Stomach (tissue), 9 donors: ENCODE measurements around the gene TOX3. TPM values are rescaled to one million over a fixed set of nuclear protein-coding genes. Genes with fewer than 3 reads are reported as not detected.

ENCODE experiments used
- DNase-seq, 2 donors: peaks; one replicate each; pipeline versions ENCODE4 v3.0.0 to v3.0.0-alpha.2; 2013 to 2019
- H3K27ac ChIP-seq, 5 donors: fragments of 200-600 bp in 4 of 5; sonication (generic) in 4 of 5; one replicate each; pipeline ENCODE4 v1.5.1; 2013 to 2019; ENCODE audit warnings: mild to moderate bottlenecking in 1 of 5, moderate library complexity in 1 of 5
- H3K27me3 ChIP-seq, 3 donors: fragments of 200-600 bp; sonication (generic); one replicate each; pipeline ENCODE4 v1.5.1; 2017 to 2019; ENCODE audit warnings: mixed run types in 1 of 3
- H3K36me3 ChIP-seq, 4 donors: fragments of 200-600 bp; sonication (generic); 1 replicate in 3 of 4; 2 replicates in 1 of 4; pipeline ENCODE4 v1.5.1; 2016 to 2019
- H3K4me1 ChIP-seq, 4 donors: fragments of 200-600 bp; sonication (generic); one replicate each; pipeline ENCODE4 v1.5.1; 2016 to 2019
- H3K4me3 ChIP-seq, 4 donors: fragments of 200-600 bp; sonication (generic) in 3 of 4; one replicate each; pipeline ENCODE4 v1.5.1; 2016 to 2019; ENCODE audit warnings: mild to moderate bottlenecking in 1 of 4
- H3K9me3 ChIP-seq, 4 donors: fragments of 200-600 bp; sonication (generic); one replicate each; pipeline ENCODE4 v1.5.1; 2016 to 2019
- EP300 ChIP-seq: sonication (generic); formaldehyde crosslinking; IDR thresholded peaks from one replicate; pipeline ENCODE4 v1.6.1; 2017; ENCODE audit warnings: antibody characterized with exemption
- POLR2A ChIP-seq, 4 donors: fragments of 450-650 bp; IDR thresholded peaks; one replicate each; pipeline ENCODE4 v1.6.1; 2016; ENCODE audit warnings: antibody characterized with exemption in 4 of 4, control low read depth in 2 of 4, mild to moderate bottlenecking in 1 of 4, moderate library complexity in 1 of 4
- POLR2AphosphoS5 ChIP-seq, 3 donors: sonication (generic); formaldehyde crosslinking; IDR thresholded peaks; one replicate each; pipeline ENCODE4 v1.6.1; 2016; ENCODE audit warnings: antibody characterized with exemption in 3 of 3
- WGBS, 5 donors: extraction: QIAGEN DNeasy Blood & Tissue Kit in 3 of 5; methylation state at CpG; one replicate each; pipeline versions ENCODE4 v1.1.5 to v1.1.7; 2013 to 2018; 5-methylcytosine and 5-hydroxymethylcytosine counted together
- intact Hi-C: fragments of 100-400 bp; cut with DNase I; formaldehyde crosslinking; loops from one replicate; pipeline ENCODE4 v1.15.1; 2023; ENCODE audit warnings: low total_unique reads
- polyA plus RNA-seq, 3 donors: library from polyadenylated mRNA; stranded (reverse); fragments of 200-250 nt; gene quantifications; one replicate each; pipeline ENCODE4 v1.2.3, GENCODE V29; 2013
- total RNA-seq, 5 donors: library from RNA; depleted of rRNA; stranded (reverse); fragments of >200 nt; gene quantifications; one replicate each; pipeline versions ENCODE4 v1.1.0 to v1.2.3, GENCODE V29; 2014 to 2016
- TF ChIP-seq, protein P1 (sequence below), 7 experiments: fragments of 450-650 bp in 4 of 7; fragments of 200-600 bp in 3 of 7; sonication (generic) in 3 of 7; IDR thresholded peaks; one replicate each; pipeline ENCODE4 v1.5.1; 2016 to 2019; ENCODE audit warnings: antibody characterized with exemption in 7 of 7, control low read depth in 2 of 7, mild to moderate bottlenecking in 1 of 7
- donor health status: healthy with polysubstance abuse.
- donor health status: Bipolar disorder and iron deficiency.
- donor health status: healthy.

Gene TOX3
- total and polyA plus RNA-seq, 8 donors, result 6.4 to 169 (median 11.1) TPM

DNA sequence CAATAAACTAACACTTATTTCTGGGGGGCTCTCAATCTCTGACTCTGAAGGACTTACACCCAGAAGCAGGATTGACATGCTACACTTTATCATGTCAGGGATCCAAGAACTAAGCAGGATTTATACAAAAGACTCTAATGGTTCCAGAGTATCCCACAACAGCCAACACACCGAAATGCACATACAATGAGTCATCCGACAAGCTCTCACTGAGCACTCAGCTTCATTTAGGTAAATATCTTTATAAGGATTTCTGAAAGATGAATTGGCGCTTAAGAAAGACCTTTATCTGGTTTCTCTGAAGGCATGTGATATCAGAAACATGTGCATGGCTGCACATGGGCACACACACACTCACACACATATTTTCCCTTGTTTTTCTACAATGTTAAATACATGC, 77.2 kb downstream of the TOX3 start:
- Histone ChIP-seq H3K4me1 (peaks cover 0 to 35% (median 0%) of the 10 kb centered on the region in 4 donors), H3K27me3 (no peaks in the 10 kb centered on the region), H3K4me3 (no peak overlapping the region), H3K9me3 (no peaks in the 10 kb centered on the region), H3K36me3 (no peaks in the 10 kb centered on the region), H3K27ac (peak overlapping the region in 2 of 5 donors; percentile 15 to 19)
- intact Hi-C loops, result no loop called here
- peak in 1 of 2 donors; percentile 39 for DNase-seq
- TF ChIP-seq EP300 (no peak), POLR2AphosphoS5 (IDR thresholded peaks at IDR 0.05) (peak in 1 of 3 donors; percentile 19)
- WGBS, 5 donors, result 31 to 58% (median 43%) methylated on average over 3 of the region's 3 CpGs

DNA sequence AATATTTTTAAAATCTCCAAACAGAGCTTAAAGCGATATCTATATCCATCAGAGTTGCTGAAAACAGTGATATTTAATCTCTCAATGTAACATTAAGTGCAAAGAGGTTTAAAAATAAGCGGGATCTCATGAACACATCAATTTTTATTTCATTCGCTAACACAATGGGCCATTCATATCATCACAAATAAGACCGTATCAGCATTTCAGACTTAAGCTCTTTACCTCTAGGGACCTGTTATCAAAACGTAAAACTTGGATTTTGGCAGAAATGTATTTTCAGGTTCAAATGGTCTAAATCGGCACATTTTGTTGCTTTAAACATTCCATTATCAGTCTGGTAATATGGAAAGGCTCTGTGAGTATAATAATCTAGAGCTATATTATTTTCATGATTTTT, 77.9 kb downstream of the TOX3 start:
- intact Hi-C loops, result no loop called here
- WGBS, 5 donors, result 57 to 74% (median 72%) methylated on average over 6 of the region's 6 CpGs
- no peak for TF ChIP-seq EP300
- no peak for TF ChIP-seq POLR2AphosphoS5 (IDR thresholded peaks at IDR 0.05)
- no peak for TF ChIP-seq POLR2A (IDR thresholded peaks at IDR 0.05)
- TF ChIP-seq, protein P1, sequence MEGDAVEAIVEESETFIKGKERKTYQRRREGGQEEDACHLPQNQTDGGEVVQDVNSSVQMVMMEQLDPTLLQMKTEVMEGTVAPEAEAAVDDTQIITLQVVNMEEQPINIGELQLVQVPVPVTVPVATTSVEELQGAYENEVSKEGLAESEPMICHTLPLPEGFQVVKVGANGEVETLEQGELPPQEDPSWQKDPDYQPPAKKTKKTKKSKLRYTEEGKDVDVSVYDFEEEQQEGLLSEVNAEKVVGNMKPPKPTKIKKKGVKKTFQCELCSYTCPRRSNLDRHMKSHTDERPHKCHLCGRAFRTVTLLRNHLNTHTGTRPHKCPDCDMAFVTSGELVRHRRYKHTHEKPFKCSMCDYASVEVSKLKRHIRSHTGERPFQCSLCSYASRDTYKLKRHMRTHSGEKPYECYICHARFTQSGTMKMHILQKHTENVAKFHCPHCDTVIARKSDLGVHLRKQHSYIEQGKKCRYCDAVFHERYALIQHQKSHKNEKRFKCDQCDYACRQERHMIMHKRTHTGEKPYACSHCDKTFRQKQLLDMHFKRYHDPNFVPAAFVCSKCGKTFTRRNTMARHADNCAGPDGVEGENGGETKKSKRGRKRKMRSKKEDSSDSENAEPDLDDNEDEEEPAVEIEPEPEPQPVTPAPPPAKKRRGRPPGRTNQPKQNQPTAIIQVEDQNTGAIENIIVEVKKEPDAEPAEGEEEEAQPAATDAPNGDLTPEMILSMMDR (IDR thresholded peaks at IDR 0.05), result no peak

GRCh38 chr16:52467753-52468152, 79.2 kb downstream of the TOX3 start:
- WGBS, 5 donors, result 94 to 100% (median 100%) methylated on average over 1 of the region's 1 CpG
- DNase-seq, result no peak
- Histone ChIP-seq H3K9me3 (no peaks in the 10 kb centered on the region), H3K27ac (no peak overlapping the region), H3K36me3 (peaks cover 0 to 14% (median 7%) of the 10 kb centered on the region in 4 donors), H3K4me1 (peaks cover 0 to 35% (median 0%) of the 10 kb centered on the region in 4 donors), H3K4me3 (no peak overlapping the region), H3K27me3 (no peaks in the 10 kb centered on the region)
- TF ChIP-seq POLR2AphosphoS5 (IDR thresholded peaks at IDR 0.05) (no peak), POLR2A (IDR thresholded peaks at IDR 0.05) (no peak), EP300 (no peak)
- TF ChIP-seq, protein P1 (IDR thresholded peaks at IDR 0.05), result no peak
- intact Hi-C loops, result no loop called here

More for the DNA sequence above, 77.9 kb downstream of the TOX3 start:
- H3K36me3 ChIP-seq, result peaks cover 0 to 1% (median 0%) of the 10 kb centered on the region in 4 donors
- peaks cover 0 to 35% (median 0%) of the 10 kb centered on the region in 4 donors for H3K4me1 ChIP-seq
- H3K27ac ChIP-seq, result no peak overlapping the region
- H3K27me3 ChIP-seq, result no peaks in the 10 kb centered on the region
- DNase-seq, result no peak
- no peak overlapping the region for H3K4me3 ChIP-seq
- H3K9me3 ChIP-seq, result no peaks in the 10 kb centered on the region

DNA sequence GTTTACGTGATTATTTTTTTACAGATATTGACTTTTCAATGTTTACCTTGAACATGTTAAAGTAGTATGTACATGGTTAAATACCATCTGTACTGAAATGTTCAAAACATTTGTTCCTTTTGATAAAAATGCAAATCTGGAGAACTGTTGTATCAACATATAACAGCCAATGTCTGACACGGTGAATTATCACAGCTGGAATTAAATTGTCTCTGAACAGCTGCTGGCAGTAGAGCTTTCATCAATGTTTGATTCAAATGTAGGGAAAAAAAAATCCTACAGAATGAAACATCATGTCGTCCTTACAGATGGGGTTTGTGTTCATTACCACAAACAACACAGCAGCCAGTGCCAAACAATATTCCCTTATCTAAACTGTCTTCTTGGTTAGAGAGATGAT, 79.9 kb downstream of the TOX3 start:
- WGBS, 5 donors, result 28 to 45% (median 32%) methylated on average over 3 of the region's 3 CpGs
- intact Hi-C loops, result no loop called here
- no peak overlapping the region for H3K27ac ChIP-seq
- no peak overlapping the region for H3K4me3 ChIP-seq
- peak in 1 of 2 donors; percentile 7 for DNase-seq
- TF ChIP-seq, protein P1 (IDR thresholded peaks at IDR 0.05), result no peak
- no peak for TF ChIP-seq POLR2A (IDR thresholded peaks at IDR 0.05)
- no peak for TF ChIP-seq EP300
- no peak for TF ChIP-seq POLR2AphosphoS5 (IDR thresholded peaks at IDR 0.05)
- H3K36me3 ChIP-seq, result peaks cover 0 to 19% (median 7%) of the 10 kb centered on the region in 4 donors
- peaks cover 0 to 40% (median 0%) of the 10 kb centered on the region in 4 donors for H3K4me1 ChIP-seq
- H3K9me3 ChIP-seq, result no peaks in the 10 kb centered on the region
- no peaks in the 10 kb centered on the region for H3K27me3 ChIP-seq

DNA sequence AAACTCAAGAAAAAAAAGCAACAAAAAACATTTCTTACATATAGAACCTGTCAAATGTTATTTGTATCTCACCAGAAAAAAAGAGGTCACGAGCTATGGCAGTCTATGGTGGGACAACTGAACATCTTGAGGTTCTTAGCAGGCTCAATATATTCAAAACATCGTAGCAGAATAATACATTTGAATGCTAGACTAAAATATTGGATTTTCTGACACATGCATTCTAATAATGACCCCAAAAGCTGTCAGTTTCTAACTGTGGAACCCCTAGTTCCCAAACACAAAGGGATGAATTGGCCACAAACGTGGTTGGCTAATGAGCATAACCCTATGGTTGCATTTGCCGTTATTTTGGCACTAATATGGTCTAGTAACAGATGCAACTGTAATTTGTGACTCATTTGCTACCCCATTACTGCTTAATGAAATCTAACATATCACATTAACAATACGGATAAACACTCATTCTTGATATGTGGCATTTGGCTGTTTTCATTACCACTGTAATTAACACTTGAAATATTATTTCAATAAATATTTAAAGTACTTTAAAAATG, 81.2 kb downstream of the TOX3 start:
- WGBS, 5 donors, result 73 to 80% (median 76%) methylated on average over 5 of the region's 5 CpGs
- Histone ChIP-seq H3K4me1 (peaks cover 0 to 46% (median 4%) of the 10 kb centered on the region in 4 donors), H3K9me3 (no peaks in the 10 kb centered on the region), H3K4me3 (no peak overlapping the region), H3K27me3 (no peaks in the 10 kb centered on the region), H3K36me3 (peaks cover 0 to 19% (median 7%) of the 10 kb centered on the region in 4 donors), H3K27ac (no peak overlapping the region)
- intact Hi-C loops, result no loop called here
- TF ChIP-seq POLR2A (IDR thresholded peaks at IDR 0.05) (no peak), POLR2AphosphoS5 (IDR thresholded peaks at IDR 0.05) (no peak), EP300 (no peak)
- TF ChIP-seq, protein P1 (IDR thresholded peaks at IDR 0.05), result no peak
- DNase-seq, result no peak
